SW480 (cell line): Measurements from ENCODE around the gene BICD1.
"Not testable (repeated sequence)": the region's sequence is repeated elsewhere in the genome, so short reads cannot be mapped to it uniquely, and the experiment has no call there.

Experiments
- DNase-seq: peaks from one replicate; pipeline ENCODE4 v3.0.0-alpha.2; 2016; ENCODE audit warnings: low spot score

BICD1 gene

DNA sequence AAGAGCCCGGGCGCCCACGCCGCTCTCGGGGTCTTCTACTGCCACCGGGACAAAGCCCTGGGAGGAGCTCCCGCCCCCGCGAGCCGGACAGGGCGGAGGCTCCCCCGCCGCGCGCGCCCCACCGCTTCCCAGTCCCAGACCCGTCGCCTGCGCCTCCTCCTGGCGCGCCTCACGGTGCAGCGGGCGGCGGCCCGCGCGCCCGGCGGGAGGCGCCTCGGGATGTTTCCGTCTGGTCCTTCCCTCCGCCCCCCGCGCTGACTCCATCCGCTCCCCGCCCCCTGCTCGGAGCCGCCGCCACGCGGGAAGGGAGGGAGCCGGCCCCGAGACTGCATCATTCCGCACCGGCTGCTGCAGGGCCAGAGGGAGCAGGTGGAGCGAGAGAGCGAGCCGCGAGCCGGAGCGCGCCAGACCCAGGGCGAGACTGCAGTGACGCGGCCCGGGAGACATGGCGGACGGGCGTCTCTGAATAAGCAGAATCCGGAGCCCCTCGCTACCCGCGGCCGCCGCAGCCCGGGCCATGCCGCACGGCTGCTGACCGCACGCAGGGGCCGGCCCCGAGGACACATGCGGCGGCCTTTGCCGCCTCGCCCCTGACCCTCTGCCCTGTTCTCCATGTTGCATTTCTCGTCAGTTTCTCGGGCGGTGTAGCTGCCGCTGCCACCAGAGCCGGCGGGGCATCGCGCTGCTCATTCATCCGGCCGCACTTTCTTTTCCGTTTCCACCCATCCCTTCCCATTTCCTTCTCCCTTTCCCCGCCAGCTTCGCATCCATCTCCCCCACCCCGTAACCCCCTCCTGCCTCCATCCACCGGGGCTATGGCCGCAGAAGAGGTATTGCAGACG lies at the start of gene BICD1:
Gene BICD1, plus strand, starts transcription at position 331 of the 842 bp plus-strand sequence. Its CDS starts 485 bp downstream, at position 816.
- peak; percentile 88 for DNase-seq

DNA sequence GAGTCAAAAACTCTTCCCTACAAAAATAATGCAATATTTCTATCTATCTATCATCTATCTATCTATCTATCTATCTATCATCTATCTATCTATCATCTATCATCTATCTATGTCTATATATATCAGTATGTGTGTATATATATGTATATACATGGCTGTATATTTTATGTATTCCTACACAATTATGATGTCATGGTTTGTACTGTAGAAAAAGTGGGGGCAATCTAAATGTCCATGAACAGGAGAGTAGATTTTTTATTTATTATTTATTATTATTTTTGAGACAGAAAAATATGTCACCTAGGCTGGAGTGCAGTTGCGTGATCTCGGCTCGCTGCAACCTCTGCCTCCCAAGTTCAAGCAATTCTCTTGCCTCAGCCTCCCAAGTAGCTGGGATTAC lies 45.6 kb upstream of the BICD1 start:
- no peak for DNase-seq

DNA sequence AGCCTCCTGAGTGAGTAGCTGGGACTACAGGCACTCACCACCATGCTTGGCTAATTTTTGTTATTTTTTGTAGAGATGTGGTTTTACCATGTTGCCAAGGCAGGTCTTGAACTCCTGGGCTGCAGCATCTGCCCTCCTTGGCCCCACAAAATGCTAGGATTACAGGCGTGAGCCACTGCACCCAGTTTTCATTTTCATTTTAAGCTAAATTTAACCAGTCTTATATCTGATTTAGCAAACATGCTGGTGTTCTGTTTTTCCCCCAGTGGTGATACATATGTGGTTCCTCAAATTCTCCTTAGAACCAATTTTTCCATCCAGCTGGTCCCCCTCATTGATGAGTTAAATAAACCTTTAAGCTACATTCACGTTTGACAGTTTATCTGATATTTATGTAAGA lies 43.8 kb upstream of the BICD1 start:
- no peak for DNase-seq

DNA sequence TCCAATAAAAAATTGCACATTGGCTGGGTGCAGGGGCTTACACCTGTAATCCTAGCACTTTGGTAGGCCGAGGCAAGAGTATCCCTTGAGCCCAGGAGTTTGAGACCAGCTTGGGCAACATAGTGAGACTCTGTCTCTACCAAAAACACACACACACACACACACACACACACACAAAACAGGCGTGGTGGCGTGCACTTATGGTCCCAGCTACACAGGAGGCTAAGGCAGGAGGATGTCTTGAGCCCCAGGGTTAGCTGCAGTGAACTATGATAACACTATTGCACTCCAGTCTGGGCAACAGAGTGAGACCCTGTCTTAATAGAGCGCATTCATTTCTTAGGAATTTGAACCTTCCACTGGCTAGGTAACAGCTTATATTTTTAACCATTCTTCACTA lies 42.9 kb upstream of the BICD1 start:
- DNase-seq = no peak

DNA sequence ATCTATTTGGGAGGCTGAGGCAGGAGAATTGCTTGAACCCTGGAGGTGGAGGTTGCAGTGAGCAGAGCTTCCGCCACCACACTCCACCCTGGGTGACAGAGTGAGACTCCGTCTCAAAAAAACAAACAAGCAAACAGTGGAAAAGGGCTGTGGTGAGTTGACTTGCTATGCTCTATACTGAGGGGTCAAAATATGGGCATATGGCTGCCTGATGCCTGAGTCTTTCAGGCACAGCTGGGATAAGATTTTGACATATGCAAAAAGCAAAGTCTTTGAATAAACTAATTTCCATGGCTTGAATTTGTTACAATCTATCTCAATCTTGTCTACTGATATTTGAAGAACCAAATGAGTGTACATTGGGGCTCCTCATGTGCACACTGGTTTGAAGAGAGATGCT lies 40.4 kb upstream of the BICD1 start:
- DNase-seq = no peak

DNA sequence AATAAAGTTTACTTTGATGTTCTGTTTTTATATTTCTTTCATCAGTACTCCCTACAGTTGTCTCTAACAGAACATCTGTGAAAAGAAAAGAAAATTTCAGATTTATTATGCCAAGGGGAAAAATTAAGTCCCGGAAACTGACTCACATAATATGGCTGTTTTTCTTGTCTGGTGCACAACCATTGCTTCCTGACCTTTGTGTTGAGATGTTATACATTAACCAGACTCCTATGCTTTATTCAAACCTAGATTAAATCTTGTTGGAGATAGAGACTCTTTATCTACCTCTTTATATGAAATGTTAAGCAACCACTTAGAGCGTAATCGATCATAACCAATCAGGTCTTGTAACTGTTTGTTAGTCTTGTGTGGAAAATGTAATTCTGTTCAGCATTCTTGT lies 37.6 kb upstream of the BICD1 start:
- DNase-seq = peak; percentile 36

DNA sequence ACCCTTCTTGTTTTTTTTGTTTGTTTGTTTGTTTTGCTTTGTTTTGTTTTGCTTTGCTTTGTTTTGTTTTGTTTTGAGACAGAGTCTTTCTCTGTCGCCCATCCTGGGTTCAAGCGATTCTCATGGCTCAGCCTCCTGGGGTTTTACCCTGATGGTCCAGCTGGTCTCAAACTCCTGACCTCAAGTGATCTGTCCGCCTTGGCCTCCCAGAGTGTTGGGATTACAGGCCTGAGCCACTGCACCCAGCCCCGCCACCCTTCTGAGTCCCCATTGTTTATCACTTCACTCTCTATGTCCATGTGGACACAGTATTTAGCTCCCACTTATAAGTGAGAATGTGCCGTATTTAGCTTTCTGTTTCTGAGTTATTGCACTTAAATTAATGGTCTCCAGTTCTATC lies 36.9 kb upstream of the BICD1 start:
- DNase-seq = no peak

DNA sequence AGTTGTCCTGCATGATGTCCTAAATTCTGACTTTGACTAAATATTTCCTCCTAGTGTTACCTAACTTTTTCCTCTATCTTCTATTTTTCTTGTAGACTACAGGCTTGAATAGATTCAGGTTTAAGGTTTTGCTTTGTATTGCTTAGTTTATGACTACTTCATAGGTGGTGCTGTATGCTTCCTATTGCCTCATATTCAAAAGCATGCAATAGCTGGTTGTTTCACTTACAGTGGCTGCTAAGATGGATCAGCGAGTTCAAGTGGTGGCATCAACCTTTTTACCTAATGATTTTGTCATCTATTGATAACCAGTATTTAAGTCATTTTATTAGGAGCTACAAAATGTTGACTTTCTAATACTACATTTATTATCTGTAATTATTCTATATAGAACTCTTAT lies 36.3 kb upstream of the BICD1 start:
- no peak for DNase-seq

DNA sequence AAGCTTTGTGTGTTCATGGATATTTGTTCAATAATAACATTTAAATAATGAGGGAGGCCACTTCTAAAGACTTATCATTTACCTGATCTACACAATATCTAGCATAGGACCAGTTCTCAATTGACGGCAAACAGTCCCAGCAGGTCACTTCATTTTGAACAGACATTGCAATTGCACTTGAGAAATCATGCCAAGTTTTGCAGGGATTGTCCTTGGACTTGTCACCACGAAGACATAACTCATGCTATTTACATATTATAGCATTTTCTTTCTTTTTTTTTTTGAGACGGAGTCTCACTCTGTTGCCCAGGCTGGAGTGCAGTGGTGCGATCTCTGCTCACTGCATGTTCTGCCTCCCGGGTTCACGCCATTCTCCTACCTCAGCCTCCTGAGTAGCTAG lies 34.5 kb upstream of the BICD1 start:
- DNase-seq = no peak

DNA sequence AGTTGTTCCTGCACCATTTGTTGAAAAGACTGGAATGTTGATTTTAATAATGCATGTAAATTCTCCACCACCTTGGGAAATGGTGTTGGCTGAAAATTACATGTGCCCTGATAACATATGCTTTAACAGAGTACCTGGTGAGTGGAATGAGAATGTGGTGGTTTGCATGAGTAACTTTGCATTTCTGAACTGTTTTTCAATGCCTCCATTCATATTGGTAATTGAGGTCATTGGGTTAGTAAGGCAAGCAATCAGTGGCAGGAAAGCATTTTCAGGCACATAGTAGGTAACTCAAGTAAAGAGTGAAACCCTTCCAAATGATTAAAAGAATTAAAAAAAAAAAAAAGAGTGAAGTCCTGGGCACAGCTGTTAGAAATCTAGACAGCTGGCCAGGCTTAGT lies 32.2 kb upstream of the BICD1 start:
- DNase-seq = no peak

DNA sequence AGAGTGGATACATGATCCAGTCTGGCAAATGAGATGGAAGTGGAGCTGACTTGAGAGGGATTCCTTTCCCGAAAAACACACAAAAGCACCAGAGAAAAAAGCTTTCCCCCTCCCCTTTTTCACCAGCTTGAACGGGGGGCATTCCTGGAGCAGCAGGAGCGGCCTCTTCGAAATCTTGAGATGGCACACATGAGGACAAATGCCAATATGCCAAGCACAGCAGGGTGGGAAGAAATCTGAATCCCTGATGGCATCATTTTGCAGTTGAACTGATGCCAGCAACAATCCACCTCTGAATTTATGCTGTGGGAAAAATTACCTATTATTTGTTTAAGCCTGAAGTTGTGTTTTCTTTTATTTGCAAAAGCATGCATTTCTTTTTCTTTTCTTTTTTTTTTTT lies 29.7 kb upstream of the BICD1 start:
- DNase-seq = no peak

DNA sequence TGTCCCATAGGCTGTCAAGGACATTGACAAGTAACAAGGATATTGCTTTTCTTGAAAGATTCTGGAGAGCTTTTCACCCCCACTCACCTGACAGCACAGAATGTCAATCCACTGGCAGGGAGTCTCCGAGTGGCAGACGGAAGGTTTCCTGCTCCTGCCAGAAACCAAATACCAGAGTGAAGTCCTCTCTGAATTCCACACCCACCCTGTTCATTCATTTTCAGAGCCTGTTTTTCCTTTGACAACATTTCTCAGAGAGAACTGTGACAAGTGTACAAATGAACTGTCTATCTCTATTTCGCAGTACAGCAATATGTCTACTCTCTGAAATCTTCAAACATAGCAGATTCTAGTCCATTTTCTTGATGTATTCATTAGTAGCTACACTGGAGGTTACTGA lies 26.2 kb upstream of the BICD1 start:
- no peak for DNase-seq

DNA sequence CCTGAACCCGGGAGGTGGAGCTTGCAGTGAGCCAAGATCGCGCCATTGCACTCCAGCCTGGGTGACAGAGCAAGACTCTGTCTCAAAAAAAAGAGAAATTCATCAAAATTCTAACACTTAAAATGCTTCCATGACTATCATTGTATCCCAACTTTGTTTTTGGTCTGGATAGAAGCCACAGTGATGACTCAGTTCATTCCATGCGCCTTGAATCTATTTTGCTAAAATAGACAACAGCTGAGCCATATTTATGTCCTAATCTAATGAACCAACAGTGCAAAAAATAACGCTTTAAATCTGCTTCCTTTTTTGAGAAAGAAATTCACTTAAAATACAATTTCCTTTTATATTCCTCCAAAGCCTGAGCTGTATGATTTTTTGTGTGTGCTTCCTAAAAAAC lies 23.2 kb upstream of the BICD1 start:
- no peak for DNase-seq

DNA sequence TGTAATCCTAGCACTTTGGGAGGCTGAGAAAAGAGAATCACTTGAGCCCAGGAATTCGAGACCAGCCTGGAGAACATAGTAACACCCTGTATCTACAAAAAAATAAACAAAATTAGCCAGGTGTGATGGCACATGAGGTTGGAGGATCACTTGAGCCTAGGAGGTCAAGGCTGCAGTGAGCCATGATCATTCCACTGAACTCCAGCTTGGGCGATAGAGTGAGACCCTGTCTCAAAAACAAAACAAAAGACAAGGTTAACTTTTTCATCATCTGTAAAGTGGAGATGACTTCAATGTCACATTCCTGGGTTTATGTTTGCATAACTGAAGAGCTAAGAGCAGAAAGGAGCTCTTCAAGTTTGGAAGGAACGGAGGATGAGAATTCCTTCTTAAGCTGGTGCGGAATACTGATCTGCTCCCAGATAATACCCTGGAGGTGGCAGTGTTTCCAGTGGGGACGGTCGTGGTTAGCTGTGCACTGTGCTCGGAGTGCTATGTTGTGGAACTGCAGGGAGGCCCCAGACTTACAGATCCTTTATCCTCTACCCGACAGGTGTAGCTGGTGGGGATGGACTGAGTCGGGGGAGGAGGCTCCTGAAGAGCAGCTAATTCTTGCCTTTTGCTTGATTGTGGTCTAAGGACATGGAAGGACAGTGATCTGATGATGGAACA lies 22.5 kb upstream of the BICD1 start:
- no peak for DNase-seq

DNA sequence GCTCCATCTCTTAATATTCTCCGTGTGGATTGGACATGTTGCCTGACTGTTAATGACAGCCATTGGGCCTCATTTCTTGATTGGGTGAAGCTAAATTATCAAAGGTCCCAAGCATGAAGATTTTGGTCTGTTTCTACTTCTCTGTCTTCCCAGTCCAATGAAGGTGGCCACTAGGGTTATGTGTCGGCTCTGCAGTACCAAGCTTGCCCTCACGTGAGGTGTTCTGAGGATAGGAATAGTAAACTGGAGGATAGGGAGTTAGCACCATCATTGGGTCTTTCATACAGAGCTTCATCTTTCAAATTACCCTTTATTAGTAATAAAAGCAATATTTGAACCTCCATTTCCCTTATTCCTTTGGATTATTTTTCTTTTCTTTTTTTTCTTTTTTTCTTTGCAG lies 21.9 kb upstream of the BICD1 start:
- no peak for DNase-seq

DNA sequence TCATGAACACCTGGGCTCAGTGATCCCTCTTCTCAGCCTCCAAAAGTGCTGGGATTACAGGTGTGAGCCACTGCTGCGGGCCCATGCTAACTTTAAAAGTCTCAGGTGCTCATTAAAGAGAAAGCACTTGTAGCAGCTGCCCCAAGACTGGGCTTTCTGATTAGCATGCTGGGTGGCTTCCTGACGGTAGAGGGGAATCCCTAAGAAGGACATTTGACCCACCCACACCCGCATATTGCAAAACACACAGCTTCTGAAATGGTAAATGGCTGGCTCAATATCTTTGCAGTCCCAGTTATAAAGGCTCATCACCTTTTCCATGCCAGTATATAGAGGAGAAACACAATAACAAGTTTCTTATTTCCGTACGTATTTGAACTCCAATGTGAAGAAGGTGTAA lies 19.3 kb upstream of the BICD1 start:
- no peak for DNase-seq

DNA sequence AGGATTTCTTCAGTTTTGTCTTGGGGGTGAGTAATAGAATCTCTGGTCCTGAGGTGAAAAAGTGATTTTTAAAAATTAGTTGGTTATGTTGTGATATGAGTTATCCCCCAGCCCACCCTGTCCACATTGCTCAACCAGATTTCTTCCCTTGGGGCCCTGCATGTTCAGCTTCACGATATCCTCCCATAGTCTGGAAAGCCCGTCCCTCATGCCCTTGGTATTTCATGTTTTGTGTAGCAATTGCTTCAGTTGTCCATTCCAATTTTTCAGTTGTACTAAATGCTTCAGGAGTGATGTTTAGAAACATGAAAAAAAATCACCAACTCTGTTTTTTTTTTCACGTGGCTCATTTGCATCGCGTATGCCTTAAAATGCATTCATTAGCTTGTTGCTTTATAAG lies 17.5 kb upstream of the BICD1 start:
- DNase-seq = no peak

DNA sequence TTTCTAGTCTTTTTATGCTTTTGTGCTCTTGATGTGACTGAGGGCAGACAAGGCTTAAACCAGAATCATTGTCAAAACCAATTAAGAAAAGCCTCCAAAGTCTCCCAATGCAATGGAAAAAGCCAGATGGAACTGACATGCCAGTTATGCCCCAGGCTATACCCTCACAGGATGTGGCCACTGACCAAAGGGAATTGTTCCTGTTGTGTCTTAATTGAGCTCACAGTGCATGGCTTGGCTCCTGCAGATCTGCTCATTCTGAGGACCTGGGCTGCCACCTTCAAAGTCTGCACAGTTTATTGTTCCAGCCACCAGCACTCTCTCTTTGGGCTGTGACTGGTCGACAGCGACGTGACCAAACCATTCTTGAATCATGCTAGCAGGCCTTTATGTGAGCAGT lies 17.1 kb upstream of the BICD1 start:
- DNase-seq = no peak

DNA sequence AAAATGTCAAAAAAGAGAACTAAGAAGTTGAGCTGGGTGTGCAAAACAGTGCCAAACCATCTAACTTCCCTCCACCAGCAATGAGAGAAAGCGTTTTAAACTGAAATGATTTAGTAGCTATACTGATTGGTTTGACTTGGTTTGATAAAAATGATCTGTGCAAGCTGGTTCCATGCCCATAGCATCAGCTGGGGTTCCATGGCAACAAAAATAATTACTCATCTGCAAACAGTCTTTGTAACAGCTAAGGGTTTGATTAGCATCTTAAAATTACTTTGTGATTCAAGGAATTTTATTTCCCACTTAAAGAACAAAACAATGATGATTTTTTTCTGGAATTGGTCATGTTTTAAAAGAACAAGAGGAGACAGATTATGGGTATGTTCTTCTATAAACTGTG lies 15.0 kb upstream of the BICD1 start:
- DNase-seq = no peak

DNA sequence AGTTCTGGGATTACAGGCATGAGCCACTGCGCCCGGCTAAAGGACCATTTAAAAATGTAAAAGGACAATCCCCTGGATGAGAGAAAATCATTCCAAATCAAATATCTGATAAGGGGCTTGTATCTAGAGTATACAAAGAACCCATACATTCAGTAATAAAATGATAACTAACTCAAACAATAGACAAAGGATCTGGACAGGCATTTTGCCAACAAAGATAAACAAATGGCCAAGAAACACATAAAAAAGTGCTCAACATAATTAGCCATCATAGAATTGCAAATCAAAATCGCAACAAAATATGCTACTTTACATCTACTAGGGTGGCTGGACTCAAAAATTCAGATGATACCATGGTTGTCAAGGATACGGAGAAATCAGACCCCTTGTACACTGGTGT lies 8.5 kb upstream of the BICD1 start:
- DNase-seq = no peak

DNA sequence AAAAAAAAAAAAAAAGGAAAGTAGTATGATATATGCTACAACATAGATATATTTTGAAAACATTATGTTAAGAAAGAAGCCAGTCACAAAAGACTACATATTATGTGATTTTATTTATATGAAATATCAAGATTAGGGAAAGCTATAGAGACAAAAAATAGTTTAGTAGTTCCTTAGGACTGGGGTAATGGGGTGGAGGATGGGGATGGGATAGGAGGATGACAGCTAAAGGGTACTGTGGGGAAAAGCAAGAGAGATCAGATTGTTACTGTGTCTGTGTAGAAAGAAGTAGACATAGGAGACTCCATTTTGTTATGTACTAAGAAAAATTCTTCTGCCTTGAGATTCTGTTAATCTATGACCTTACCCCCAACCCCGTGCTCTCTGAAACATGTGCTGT lies 7.4 kb upstream of the BICD1 start:
- not testable (repeated sequence) for DNase-seq

DNA sequence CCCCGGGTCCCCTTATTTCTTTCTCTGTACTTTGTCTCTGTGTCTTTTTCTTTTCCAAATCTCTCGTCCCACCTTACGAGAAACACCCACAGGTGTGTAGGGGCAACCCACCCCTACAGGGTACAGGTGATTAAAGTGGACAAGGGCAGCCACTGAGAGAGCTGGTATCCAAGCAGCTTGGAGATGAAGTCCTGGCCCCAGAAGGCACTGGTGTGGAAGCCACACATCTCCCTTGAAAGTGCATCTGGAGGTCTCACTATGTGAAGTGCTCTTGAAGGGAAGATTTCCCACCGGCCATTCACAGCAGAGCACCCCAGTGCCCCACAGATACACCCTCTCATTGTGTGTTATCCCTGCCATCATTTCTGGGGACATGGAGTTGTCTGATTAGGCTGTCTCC lies 6.3 kb upstream of the BICD1 start:
- DNase-seq = no peak

DNA sequence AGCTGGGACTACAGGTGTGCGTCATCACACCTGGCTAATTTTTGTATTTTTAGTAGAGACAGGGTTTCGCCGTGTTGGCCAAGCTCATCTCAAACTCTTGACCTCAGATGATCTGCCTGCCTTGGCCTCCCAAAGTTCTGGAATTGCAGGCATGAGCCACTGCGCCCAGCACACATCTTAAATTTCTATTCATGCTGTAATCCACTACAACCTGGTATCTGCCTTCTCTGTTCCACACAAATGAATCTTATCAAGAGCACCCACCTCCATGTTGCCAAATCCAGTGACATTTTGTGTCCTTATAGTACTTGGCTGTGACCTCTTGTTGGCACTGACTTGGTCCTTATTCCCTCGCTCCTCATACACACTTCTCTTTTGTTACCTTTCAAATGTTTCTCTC lies 5.8 kb upstream of the BICD1 start:
- no peak for DNase-seq

DNA sequence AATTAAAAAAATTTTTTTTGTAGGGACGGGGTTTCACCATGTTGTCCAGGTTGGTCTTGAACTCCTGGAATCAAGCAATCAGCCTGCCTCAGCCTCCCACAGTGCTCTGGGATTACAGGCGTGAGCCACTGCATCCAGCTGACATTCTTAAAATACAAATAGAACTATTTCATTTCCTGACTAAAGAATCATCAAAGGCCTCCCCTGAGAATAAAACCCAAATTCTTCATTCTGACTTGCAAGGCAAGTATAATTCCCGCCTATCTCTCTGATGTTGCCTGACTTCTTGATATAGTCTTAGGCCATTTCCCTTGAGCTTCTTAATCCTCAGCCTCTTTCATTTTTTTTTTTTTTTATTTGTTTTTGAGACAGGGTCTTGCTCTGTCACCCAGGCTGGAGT lies 4.4 kb upstream of the BICD1 start:
- no peak for DNase-seq
